Hematopoietic multipotent progenitor cell treated with erythropoietin and hydrocortisone succinate and interleukin-3 and kit ligand, for 6 days (in vitro differentiated cells): ENCODE data around the gene NEU1.
A peak's percentile ranks its signal among the peaks of the same experiment; 100 is the strongest.
"Not testable (repeated sequence)": the region's sequence is repeated elsewhere in the genome, so short reads cannot be mapped to it uniquely, and the experiment has no call there.

ENCODE experiments used
- DNase-seq: peaks from one replicate; pipeline ENCODE4 v3.0.0-alpha.2; 2015

The NEU1 gene

DNA sequence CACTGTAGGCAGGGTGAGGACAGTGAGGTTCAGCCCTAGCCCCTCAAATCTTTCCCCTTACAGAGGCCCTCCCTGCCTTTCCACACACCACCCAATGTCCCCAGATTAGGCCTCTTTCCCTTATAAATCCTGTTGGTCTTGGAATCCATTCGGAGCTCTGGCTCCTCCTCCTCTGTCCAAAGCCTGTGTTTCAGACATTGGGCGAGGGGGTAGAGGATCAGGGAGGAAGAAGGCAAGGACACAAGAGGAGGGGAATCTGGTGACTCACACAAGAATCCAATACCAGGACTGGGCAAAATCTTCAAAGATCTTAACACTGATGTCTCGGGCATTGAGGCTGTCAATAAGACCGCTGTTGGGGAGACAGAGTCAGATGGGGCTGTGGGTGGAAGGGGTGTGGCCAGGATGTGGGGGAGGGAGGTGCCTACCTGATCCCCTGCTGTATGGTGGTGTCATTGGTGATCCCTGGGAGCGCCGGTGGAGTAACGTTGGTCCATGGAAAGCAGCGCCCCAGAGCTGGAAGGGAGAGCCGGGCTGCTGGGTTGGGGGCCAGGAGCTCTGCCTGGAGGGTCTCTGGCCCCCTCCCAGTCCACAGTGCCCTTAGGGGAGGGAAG, 8.5 kb upstream of the NEU1 start:
- DNase-seq: no peak

- DNase-seq: peak; percentile 33
These were observed 7.8 kb upstream of the NEU1 start for GRCh38 chr6:31870385-31870921.

DNA sequence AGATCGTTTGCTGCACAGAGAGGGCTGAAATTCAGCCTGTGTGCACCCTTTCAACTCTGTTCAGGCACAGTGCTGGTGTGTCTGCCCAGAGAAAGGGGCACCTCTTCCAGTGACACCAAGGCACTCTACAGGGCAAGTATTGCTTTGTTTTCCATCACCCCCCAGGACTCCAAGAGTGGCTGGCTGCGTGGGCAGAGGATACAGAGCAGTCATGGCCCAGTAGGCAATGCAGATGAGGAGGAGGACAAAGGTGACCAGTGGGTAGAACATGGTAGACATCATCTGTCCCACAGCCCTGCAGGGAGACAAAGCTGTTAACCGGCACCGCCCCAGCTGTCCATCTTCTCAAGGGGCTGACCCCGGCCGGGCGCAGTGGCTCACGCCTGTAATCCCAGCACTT, 6.7 kb upstream of the NEU1 start:
- no peak for DNase-seq

- not testable (repeated sequence) for DNase-seq
These were observed 6.0 kb upstream of the NEU1 start for GRCh38 chr6:31868658-31868971.

DNA sequence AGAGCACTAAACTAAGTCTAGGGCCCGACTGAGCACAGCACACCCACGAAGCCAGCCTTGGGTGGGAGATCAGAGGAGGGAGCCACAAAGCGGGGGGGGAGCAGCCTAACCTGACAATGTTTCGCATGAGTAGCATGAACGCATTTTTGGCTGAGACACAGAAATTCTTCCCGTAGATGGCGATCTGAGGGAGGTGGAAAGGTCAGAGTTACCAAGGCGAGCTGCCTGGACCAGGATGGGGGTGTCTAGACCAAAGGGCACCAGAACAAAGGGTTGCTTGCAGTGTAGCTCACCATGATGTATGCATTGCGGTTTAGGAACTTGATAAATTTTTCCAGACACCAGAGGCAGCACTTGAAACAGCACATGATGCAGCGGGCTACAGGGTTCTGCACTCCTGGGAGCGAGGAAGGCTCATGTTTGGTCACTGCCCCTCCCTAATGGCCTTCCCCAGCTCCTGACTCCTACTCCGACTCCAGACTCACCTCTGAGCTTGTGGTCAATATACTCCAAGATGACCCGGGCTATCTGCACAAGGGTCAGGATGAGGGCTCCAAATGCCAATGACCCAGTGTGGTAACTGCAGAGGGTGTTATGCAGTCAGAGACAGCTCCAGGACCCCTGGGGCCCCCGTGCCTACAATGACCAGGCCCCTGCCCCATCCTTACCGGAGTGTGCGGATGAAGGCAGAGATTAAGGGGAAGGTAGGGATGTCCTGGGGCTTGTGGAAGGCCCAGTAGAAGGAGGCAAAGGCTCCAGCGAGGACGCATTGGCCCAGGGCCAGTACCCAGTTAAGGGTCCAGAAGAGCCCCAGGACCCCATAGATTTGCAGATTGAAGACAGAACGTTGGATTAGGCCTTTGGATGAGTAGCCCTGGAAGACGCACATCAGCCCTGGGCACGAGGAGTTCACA, 2.8 kb upstream of the NEU1 start:
- no peak for DNase-seq

- no peak for DNase-seq
These were observed 2.2 kb upstream of the NEU1 start for GRCh38 chr6:31864818-31865204.

GRCh38 chr6:31864123-31864562, 1.5 kb upstream of the NEU1 start:
- not testable (repeated sequence) for DNase-seq

- no peak for DNase-seq
These were observed 690 bp downstream of the NEU1 start for GRCh38 chr6:31861919-31862343.

GRCh38 chr6:31861150-31861549, 1.5 kb downstream of the NEU1 start:
- no peak for DNase-seq

DNA sequence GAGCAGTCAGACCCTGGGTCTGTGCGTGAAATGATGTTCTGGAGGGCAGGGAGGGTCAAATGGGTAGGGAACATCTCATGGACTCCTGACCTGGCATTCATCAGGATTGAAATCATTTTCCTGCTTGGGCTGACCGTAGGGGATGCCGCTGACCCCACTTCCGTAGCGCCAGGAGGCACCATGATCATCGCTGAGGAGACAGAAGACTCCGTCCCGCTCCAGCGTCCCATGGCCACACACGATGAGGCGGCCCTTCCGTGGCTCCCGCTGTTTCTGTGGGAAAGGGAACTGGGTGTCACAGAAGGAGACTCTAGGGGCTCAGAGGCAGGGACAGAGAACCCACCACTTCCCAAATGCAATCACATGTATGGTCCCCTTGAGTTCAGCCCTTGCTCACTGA, 2.3 kb downstream of the NEU1 start:
- no peak for DNase-seq

DNA sequence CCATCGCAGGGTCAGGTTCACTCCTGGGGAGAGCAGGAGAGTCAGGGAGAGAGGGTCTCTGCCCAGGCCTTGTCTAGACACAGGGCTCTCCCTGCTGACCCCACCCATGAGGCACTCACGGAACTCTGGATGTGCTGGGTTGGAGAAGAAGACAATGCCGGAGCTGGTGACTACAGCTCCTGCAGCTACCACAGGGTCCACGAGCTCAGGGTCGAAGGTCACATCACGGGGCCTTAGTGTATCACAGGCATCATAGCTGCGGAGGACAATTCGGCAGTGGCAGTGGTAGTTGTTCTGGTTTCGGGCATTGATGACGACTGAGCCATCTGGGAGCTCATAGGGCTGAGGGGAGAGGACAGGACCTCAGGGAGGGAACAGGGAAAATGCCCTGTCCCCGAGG, 2.7 kb downstream of the NEU1 start:
- no peak for DNase-seq

- no peak for DNase-seq
These were observed 3.9 kb downstream of the NEU1 start for GRCh38 chr6:31858707-31859106.

DNA sequence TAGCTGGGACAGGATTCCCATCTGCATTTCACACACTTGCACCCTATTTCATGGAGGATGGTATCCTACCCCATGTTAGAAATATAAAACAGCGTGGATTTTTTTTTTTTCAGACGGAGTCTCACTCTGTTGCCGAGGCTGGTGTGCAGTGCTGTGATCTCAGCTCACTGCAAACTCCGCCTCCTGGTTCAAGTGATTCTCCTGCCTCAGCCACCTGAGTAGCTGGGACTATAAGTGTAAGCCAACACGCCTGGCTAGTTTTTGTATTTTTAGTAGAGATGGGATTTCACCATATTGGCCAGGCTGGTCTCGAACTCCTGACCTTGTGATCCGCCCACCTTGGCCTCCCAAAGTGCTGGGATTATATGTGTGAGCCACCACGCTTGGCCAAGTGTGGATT, 4.8 kb downstream of the NEU1 start:
- DNase-seq: not testable (repeated sequence)

GRCh38 chr6:31851980-31852718, 10.5 kb downstream of the NEU1 start:
- not testable (repeated sequence) for DNase-seq

DNA sequence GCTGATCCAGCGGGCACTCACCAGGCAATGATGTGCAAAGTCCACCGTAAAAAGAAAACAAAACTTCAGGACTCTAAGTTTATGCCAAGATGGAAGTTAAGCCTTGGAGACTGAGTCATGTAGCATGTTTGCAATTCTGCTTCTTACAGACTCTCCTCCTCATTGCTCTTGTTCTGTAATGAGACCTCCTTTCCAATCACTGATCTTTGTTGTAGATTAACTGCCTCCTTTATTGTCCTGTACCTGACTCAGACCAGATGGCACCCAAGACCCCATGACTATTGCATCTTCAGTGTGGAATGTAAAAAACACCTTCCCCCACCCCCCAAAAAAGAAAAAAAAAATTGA, 11.2 kb downstream of the NEU1 start:
- DNase-seq: no peak

GRCh38 chr6:31850765-31851484, 11.7 kb downstream of the NEU1 start:
- no peak for DNase-seq

DNA sequence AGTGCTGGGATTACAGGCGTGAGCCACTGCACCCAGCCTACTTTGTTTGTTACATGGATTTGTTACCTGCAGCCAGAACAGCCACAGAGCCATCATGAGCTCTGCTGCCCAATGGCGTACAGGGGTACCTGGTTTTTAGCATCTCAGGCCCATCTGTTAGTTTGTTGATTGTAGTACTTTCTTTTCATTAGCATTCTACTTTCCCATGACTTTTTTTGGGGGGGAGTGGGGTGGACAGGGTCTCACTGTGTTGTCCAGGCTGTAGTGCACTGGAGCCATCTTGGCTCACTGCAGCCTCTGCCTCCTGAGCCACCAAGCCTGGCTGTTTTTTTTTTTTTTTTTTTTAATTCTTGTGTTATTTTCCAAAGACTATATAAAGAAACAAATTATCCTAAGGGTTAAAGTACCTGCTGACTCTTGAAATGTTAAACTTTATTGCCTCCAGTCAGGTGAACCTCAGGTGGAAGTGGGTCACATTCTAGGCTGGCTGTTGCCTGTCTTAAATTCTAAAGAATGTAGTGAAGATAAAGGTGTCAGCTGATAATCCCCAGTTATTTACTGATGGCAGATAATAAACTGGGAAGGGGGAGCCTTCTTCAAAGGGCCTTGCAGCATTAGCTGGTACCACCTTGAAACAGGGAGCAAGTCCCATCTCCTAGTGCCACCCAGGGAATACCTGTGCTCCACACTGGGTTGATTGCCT, 15.2 kb downstream of the NEU1 start:
- no peak for DNase-seq

GRCh38 chr6:31844507-31844906, 18.1 kb downstream of the NEU1 start:
- DNase-seq: no peak

- no peak for DNase-seq
These were observed 20.6 kb downstream of the NEU1 start for GRCh38 chr6:31842053-31842452.

DNA sequence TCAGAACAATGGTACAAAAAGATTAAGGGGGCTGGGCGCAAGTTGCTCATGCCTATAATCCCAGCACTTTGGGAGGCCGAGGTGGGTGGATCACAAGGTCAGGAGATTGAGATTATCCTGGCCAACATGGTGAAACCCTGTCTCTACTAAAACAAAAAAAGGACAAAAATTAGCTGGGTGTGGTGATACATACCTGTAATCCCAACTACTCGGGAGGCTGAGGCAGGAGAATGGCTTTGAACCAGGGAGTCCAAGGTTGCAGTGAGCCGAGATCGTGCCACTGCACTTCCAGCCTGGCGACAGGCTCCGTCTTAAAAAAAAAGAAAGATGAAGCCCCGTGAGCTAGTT, 22.9 kb downstream of the NEU1 start:
- DNase-seq: not testable (repeated sequence)

DNA sequence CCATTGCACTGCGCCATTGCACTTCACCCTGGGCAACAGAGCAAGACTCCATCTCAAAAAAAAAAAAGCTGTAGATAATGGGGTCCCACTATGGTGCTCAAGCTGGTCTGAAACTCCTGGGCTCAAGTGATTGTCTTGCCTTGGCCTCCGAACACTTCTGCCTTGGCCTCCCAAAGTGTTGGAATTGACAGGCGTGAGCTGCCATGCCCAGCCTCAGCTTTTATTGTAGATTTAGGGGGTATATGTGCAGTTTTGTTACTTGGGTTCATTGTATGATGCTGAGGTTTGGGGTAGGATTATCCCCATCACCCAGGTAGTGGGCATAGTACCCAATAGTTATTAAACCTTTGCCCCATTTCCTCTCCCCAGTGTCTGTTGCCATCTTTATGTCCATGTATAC, 23.7 kb downstream of the NEU1 start:
- DNase-seq: no peak

DNA sequence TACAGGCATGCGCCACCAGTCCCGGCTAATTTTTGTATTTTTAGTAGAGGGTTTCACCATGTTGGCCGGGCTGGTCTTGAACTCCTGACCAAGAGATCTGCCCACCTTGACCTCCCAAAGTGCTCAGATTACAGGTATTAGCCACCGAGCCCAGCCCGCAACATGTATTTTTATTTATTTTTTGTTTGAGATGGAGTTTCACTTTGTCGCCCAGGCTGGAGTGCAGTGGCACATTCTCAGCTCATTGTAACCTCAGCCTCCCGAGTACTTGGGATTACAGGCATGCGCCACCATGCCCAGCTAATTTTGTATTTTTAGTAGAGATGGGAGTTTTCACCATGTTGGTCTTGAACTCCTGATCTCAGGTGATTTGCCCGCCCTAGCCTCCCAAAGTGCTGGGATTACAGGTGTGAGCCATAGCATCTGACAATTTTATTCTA, 24.5 kb downstream of the NEU1 start:
- not testable (repeated sequence) for DNase-seq
